Iris pigment epithelial cell (primary cell): ENCODE measurements around the gene PCED1A.

Experiments
- DNase-seq: peaks from one replicate; pipeline ENCODE4 v3.0.0-alpha.2; 2011; ENCODE audit warnings: low read depth

The PCED1A gene

GRCh38 chr20:2840138-2840966 is at the start of gene PCED1A, which contains the start of gene VPS16:
TSS of gene PCED1A (minus strand) at chr20:2840655. CDS start at chr20:2839912, 743 bp downstream.
TSS of gene VPS16 (plus strand) at chr20:2840745. CDS start at chr20:2840775, 30 bp downstream.
- DNase-seq, result peak; percentile 88

- DNase-seq, result no peak
Measured at GRCh38 chr20:2889797-2890196, 49.3 kb upstream of the PCED1A start.

DNA sequence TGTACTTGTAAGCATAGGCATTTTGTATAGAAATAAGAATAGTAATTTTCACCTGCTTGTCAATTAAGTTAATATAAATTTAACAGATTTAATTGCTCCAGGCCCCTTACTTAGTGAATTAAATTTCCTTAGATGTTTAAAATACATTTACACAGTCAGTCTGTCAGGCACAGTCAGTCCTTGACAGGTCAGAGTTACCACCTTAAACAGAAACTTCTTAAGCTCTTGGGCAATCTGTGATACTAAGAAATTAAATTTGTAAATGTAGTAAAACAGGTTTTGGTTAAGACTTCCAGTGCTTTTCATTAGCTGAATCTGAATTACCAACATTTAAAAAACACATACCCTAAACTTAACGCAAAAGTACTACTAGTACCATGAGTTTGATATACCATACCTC is 48.8 kb upstream of the PCED1A start:
- DNase-seq, result no peak

GRCh38 chr20:2888224-2888955 is 47.9 kb upstream of the PCED1A start:
- DNase-seq, result no peak

GRCh38 chr20:2887715-2888114 is 47.3 kb upstream of the PCED1A start:
- no peak for DNase-seq

DNA sequence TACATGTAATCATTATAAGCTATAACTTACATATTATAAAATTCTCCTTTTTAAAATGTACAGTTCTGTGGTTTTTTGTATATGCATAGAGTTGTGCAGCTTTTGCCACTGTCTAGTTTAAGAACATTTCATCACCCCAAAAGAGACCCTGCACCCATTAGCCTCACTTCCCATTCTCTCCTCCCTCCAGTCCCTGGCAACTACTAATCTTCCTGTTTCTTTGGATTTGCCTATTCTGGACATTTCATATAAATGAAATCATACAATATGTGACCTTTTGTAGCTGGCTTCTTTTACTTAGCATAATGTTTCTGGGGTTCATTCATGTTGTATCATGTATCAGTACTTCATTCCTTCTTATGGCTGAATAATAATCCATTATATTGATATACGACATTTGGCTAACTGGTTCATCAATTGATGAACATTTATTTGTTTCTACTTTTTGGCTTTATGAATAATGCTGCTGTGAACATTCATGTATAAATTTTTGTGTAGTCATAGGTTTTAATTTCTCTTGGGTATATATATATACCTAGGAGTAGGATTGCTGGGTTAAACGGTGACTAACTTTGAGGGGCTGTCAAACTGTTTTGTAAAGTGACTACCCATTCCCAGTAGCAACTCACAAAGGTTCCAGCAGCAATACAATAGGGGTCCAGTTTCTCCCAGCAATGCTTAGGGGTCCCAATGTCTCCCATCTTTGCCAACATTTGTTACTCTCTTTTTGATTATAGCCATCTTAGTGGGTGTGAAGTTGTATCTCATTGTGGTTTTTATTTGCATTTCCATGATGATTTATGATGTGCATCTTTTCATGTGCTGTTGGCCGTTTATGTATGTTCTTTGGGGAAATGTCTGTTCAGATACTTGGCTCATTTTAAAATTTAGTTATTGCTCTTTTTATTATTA is 43.5 kb upstream of the PCED1A start:
- no peak for DNase-seq

- DNase-seq, result no peak
Measured at GRCh38 chr20:2880650-2881049, 40.2 kb upstream of the PCED1A start.

DNA sequence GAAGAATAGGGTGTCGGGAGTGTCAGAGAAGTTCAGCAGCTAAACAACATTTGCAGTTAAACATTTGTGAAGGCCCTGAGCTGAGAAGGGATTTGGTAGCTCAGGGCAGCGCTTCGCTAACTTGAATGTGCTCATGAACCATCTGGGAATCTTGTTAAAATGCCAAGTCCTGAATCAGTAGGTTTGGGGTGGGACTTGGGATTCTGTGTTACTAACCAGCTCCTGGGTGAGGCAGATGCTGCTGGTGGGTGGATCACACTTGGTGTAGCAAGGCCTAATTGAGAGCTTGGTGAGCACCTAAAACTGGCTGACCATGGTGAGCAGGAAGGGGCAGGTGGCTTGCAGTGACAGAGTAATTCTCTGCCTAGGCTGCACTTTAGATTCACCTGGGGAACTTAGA is 38.7 kb upstream of the PCED1A start:
- peak; percentile 79 for DNase-seq

DNA sequence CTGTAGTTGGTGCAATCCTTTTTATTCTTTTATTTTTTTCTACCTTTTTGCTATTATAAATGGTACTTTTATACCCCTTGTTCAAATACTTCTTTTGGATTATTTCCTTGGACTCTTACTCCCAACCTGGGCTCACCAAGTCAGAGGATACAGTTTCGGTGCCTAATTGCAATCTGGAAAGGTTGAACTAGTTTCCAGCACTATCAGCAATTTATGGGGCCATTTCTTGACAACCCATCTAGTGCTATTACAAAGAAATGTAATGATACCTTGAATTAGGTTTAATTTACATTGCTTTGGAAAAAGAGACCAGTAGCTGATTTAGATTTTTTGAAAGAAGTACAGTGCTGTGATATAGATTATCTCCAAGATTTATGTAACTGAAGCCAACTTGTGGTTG is 38.1 kb upstream of the PCED1A start:
- no peak for DNase-seq

DNA sequence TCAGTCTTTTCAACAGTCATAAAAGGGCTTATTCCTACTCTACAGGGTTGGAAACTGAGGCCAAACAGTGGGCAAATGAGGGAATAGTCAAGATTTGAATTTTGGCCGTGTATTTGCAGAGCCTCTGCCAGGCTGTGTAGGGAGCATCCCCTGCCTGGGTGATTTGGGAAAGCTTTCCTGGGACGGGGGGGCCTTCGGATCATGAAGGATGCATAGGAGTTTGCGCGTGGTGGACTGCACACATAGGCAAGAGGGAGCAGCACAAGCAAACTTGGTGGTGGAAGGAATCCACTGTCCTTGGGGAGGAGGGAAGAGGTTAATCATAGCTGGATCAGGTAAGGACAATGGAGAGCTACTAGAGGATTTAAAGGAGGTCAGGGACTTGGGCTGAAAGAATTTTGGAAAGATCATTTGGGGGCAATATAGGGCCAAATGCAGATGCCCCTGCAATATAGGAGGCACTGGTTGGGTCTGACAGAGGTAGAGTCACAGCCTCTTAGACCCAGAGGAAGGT is 35.3 kb upstream of the PCED1A start:
- DNase-seq, result no peak

DNA sequence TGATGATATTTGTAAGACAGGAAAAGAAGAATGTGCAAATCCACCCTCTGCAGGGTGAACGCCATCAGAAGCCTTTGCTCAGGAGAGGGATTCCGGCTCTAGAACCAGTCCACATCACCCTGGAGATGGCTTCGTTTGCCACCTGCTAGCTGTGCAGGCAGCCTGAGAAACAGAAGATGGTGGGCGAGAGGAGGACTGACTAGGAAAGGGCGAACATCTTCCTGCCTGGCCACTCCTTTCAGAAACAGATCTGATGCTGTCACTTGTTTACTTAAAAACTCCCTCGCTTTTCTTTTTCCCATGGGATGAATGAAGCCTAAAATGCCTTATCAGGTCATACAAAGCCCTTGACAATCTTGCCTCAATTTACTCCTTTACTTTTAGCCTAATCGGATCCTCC is 34.0 kb upstream of the PCED1A start:
- no peak for DNase-seq

GRCh38 chr20:2873747-2874041 is 33.2 kb upstream of the PCED1A start:
- DNase-seq, result peak; percentile 21

DNA sequence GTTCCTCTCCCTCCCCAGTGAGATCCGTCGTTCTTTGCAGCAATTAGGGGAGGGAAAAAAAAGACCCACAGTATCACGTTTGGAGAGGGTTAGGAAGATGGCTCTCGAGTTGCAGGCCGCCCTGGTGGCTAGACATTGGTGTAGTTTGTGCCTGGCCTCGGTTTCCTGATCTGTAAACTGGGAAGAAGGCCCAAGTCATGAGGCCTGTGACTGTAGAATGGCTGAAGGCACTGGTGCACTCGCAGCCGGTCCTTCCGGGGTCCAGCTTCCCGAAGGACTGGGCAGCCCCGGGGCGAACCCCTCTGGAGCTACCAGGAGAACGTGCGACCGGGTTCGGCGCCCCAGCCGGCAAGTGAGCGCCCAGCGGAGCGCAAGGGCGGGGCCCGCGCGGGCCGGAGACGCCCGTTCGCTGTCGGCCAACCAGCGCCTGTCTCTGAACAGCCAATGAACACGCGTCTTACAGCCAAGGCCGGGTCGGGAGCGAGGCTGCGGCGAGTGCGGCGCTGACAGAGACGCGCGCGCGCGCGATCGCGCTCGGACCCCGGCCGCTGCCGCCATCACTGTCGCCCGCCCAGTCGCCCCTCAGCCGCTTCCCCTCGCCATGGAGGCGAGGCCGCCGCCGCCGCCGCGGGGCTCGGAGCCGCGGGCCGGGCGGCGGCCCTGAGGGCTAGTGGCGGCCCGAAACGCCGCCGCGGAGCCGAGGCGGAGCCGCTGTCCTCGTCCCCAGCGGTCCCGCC is 32.7 kb upstream of the PCED1A start, which contains the start of gene PTPRA:
Gene PTPRA, plus strand, starts transcription at position 472 of the 737 bp plus-strand sequence. CDS start 90,797 bp downstream, outside the sequence.
- peak; percentile 92 for DNase-seq

GRCh38 chr20:2872459-2873009 is 32.1 kb upstream of the PCED1A start:
- peak; percentile 75 for DNase-seq

DNA sequence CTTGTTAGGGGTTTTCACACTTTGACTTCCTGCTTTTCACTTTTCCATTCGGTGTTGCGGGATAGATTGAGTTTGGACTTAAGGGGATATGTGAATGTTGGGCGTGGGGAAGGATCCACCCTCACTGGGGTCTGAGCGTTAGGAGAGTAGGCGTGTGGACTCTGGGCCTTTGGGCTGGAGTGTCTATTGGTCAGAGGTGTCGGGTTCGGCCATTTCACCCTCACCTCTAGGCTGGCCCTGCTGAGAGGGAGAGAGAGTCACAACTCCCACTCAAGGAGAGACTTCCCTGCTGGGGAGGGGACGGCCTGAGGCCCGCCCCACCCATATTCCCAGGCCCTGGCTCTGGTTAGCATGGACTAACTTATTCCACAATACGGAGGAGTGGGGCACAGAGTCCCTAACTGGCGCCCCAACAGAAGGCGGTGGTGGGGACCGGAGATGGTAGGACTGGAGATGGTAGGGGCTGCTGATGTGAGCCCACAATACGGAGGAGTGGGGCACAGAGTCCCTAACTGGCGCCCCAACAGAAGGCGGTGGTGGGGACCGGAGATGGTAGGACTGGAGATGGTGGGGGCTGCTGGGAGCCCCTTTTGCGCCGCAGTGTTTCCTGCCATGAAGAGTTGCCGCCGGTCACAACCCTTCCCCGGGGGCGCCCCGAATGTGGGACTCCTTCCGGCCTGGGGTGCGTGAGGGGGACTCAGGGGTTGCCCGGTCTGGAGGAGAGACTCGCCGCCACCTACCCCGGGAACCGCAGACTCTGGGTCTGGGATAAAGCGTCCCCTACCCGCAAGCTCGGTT is 31.4 kb upstream of the PCED1A start:
- no peak for DNase-seq

DNA sequence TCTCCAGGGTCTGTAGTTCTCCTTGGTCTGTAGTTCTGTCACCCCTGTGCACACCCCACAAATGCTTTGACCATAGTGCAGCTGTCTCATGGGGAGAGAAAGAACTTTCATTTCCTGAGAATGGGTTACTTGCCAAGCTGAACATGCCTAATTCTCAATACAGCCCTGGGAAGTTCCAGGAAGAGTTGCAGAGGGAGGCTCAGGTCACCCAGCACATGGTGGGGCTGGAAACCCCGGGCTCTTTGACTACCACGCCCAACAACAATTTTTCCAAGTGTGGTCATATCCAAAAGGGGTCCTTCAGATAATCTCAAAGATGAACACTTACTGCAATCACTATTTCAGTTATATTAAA is 30.6 kb upstream of the PCED1A start:
- peak; percentile 36 for DNase-seq

DNA sequence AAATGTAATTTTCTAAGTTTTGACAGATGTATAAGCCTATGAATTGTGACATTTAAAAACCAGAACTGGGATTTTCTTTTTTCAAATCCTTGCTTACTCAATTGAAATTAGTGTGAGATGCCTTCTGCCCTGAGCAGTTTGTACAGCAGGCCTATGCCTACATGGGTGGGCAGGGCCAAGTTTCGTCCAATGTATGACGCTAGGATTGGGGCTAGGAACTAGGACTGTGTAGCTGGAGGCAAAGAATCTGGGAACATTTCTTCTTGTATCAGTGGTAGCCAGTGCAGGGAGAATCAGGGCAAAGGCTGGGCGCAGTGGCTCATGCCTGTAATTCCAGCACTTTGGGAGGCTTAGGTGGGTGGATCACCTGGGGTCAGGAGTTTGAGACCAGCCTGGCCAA is 28.9 kb upstream of the PCED1A start:
- DNase-seq, result no peak

DNA sequence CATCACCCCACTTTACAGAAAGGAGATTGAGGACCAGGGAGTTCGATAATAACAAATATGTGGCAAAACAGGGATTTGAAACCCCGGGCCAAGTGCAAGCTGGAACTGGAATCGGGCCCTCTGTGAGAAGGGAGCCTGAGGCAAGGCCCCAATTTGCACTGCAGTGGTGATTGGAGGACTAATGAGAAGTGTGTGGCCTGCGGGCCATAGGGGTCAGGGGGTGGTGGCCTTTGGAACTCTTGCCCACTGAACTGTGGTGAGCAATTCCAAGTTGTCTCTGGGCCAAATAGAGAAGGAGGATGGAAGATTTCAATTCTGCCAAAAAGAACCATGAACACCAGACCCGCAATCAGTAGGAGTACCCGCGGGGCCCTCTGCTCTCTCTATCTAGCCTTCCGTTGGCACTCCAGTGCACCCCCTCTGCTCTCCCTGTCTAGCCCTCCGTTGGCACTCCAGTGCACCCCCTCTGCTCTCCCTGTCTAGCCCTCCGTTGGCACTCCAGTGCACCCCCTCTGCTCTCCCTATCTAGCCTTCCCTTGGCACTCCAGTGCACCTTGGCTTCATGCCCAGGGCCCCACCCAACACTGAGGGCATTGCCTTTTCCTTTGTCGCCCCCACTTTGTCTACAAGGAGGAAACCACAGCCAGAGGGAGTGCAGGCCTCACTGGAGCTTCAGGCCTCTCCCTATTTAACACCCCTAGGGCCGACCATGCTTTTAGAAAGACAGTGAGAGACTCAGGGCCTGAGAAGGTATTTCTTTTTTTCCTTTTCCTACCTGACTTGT is 26.8 kb upstream of the PCED1A start:
- DNase-seq, result no peak

GRCh38 chr20:2866236-2866635 is 25.8 kb upstream of the PCED1A start:
- no peak for DNase-seq
